ENCODE measurements around the gene CHMP6. TPM values are rescaled to one million over a fixed set of nuclear protein-coding genes. Genes with fewer than 3 reads are reported as not detected.

CHMP6 gene
- total RNA-seq, 2 experiments from 2014 or later = 7.9 to 23.8 TPM

GRCh38 chr17:81018044-81018802 lies 26.6 kb downstream of the CHMP6 start:
- Histone ChIP-seq H3K36me3 (ENCODE audit: insufficient read depth, low read length) (no peaks in the 10 kb centered on the region), H2AFZ (ENCODE audit: low read length) (no peak overlapping the region), H3K27ac (ENCODE audit: low read depth, low read length, poor library complexity, severe bottlenecking) (no peak overlapping the region), H4K20me1 (ENCODE audit: insufficient read depth, low read length) (no peaks in the 10 kb centered on the region), H3K4me3 (ENCODE audit: low read depth, low read length, poor library complexity, severe bottlenecking) (no peak overlapping the region), H3K9me3 (ENCODE audit: low read length) (peaks cover 6% of the 10 kb centered on the region), H3K4me1 (ENCODE audit: insufficient read depth, low read length, poor library complexity, severe bottlenecking) (no peaks in the 10 kb centered on the region), H3K4me2 (ENCODE audit: low read length) (no peak overlapping the region), H3K79me2 (ENCODE audit: insufficient read depth, low read depth, low read length) (no peaks in the 10 kb centered on the region), H3K9me2 (ENCODE audit: insufficient read depth, low read length) (no peaks in the 10 kb centered on the region)
- BruUV-seq (replicated peaks) = no TSS peak
- intact Hi-C loops (cut with micrococcal nuclease; ENCODE audit: unreplicated experiment) = no loop called here
- DNase-seq (ENCODE audit: low spot score) = no peak
- TF ChIP-seq CTCF (conservative IDR thresholded peaks at IDR 0.05; ENCODE audit: low read length) (no peak), EZH2phosphoT487 (IDR thresholded peaks at IDR 0.05; ENCODE audit: borderline replicate concordance, low read depth, low read length) (no peak)
- ChIA-PET CTCF (ENCODE audit: unreplicated experiment) (no interaction called here), POLR2A (no interaction called here)

GRCh38 chr17:81019563-81020442 lies 28.2 kb downstream of the CHMP6 start:
- CTCF ChIA-PET (ENCODE audit: unreplicated experiment) = interaction anchor here (0.6 kb wide), 1 partner anchor 104 kb away, joined by 3 read pairs; no protein-coding TSS in a partner anchor
- peaks cover 6% of the 10 kb centered on the region for H3K9me3 ChIP-seq (ENCODE audit: low read length)
- POLR2A ChIA-PET = no interaction called here
- H3K79me2 ChIP-seq (ENCODE audit: insufficient read depth, low read depth, low read length) = no peaks in the 10 kb centered on the region
- no peaks in the 10 kb centered on the region for H4K20me1 ChIP-seq (ENCODE audit: insufficient read depth, low read length)
- no peaks in the 10 kb centered on the region for H3K9me2 ChIP-seq (ENCODE audit: insufficient read depth, low read length)
- no peaks in the 10 kb centered on the region for H3K36me3 ChIP-seq (ENCODE audit: insufficient read depth, low read length)
- intact Hi-C loops (cut with micrococcal nuclease; ENCODE audit: unreplicated experiment) = no loop called here
- no peaks in the 10 kb centered on the region for H3K4me1 ChIP-seq (ENCODE audit: insufficient read depth, low read length, poor library complexity, severe bottlenecking)
- no peak overlapping the region for H2AFZ ChIP-seq (ENCODE audit: low read length)
- no TSS peak for BruUV-seq (replicated peaks)
- no peak overlapping the region for H3K4me3 ChIP-seq (ENCODE audit: low read depth, low read length, poor library complexity, severe bottlenecking)
- DNase-seq (ENCODE audit: low spot score) = no peak
- TF ChIP-seq CTCF (conservative IDR thresholded peaks at IDR 0.05; ENCODE audit: low read length) = no peak
- no peak overlapping the region for H3K27ac ChIP-seq (ENCODE audit: low read depth, low read length, poor library complexity, severe bottlenecking)
- H3K4me2 ChIP-seq (ENCODE audit: low read length) = no peak overlapping the region

- Histone ChIP-seq H3K27ac (ENCODE audit: low read depth, low read length, poor library complexity, severe bottlenecking) (no peak overlapping the region), H2AFZ (ENCODE audit: low read length) (no peak overlapping the region), H4K20me1 (ENCODE audit: insufficient read depth, low read length) (no peaks in the 10 kb centered on the region), H3K4me3 (ENCODE audit: low read depth, low read length, poor library complexity, severe bottlenecking) (no peak overlapping the region), H3K79me2 (ENCODE audit: insufficient read depth, low read depth, low read length) (no peaks in the 10 kb centered on the region), H3K9me2 (ENCODE audit: insufficient read depth, low read length) (no peaks in the 10 kb centered on the region), H3K36me3 (ENCODE audit: insufficient read depth, low read length) (no peaks in the 10 kb centered on the region), H3K9me3 (ENCODE audit: low read length) (peaks cover 6% of the 10 kb centered on the region), H3K4me2 (ENCODE audit: low read length) (no peak overlapping the region), H3K4me1 (ENCODE audit: insufficient read depth, low read length, poor library complexity, severe bottlenecking) (no peaks in the 10 kb centered on the region)
- ChIA-PET CTCF (ENCODE audit: unreplicated experiment) (interaction anchor here (0.6 kb wide), 1 partner anchor 104 kb away, joined by 3 read pairs; no protein-coding TSS in a partner anchor), POLR2A (no interaction called here)
- intact Hi-C loops (cut with micrococcal nuclease; ENCODE audit: unreplicated experiment) = no loop called here
- no TSS peak for BruUV-seq (replicated peaks)
- DNase-seq (ENCODE audit: low spot score) = no peak
- no peak for TF ChIP-seq CTCF (conservative IDR thresholded peaks at IDR 0.05; ENCODE audit: low read length)
- TF ChIP-seq EZH2phosphoT487 (IDR thresholded peaks at IDR 0.05; ENCODE audit: borderline replicate concordance, low read depth, low read length) = no peak
Observed at GRCh38 chr17:81020443-81020766, 28.8 kb downstream of the CHMP6 start.

Measured in OCI-LY7 (cell line).